SH-SY5Y (cell line): ENCODE results near the gene ANXA7.

ENCODE experiments used
- GATA2 ChIP-seq: IDR thresholded peaks from 2 replicates; pipeline ENCODE4 v1.6.1; 2011; ENCODE audit warnings: mild to moderate bottlenecking, low read depth, low read length
- GATA3 ChIP-seq: IDR thresholded peaks from 2 replicates; pipeline ENCODE4 v1.6.1; 2011; ENCODE audit warnings: low read depth, mild to moderate bottlenecking, low read length, moderate library complexity

DNA sequence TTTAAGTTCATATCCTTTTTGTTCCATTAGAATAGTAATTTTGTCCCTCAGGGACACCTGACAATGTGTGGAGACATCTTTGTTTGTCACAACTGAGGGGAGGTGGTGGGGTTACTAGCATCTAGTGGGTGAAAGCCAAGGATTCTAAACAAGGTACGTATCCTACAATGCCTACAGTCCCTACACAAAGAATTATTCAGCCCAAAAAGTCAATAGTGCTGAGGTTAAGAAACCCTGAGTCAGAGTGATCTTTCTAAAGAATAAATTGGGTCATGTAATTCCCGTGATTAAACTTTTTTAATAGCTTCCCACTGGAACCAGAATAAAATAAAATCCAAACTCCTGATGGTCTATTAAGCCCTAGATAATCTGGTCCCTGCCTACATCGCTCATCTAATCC is 2.7 kb upstream of the ANXA7 start:
- no peak for TF ChIP-seq GATA2
- TF ChIP-seq GATA3, result no peak
